Cardiac fibroblast (primary cell): ENCODE measurements around the gene PLA2G12B.

ENCODE experiments used
- DNase-seq, 2 donors: peaks; one replicate each; pipeline versions ENCODE4 v3.0.0 to v3.0.0-alpha.2; 2010; ENCODE audit warnings: low read depth in 2 of 2
- H3K4me3 ChIP-seq, 2 donors: replicated peaks in 1 of 2; 1 replicate in 1 of 2; 2 replicates in 1 of 2; pipeline ENCODE4 v1.5.1; 2011; ENCODE audit warnings: low read depth in 2 of 2, low read length in 2 of 2, mild to moderate bottlenecking in 2 of 2, moderate library complexity in 1 of 2
- CTCF ChIP-seq: IDR thresholded peaks from one replicate; pipeline ENCODE4 v1.5.1; 2011; ENCODE audit warnings: low read depth, mild to moderate bottlenecking, low read length, inconsistent platforms

The PLA2G12B gene

GRCh38 chr10:72889391-72889831 is 65.2 kb downstream of the PLA2G12B start:
- TF ChIP-seq CTCF = no peak
- DNase-seq = peak; percentile 27 to 66
- no peak overlapping the region for H3K4me3 ChIP-seq

- H3K4me3 ChIP-seq = no peak overlapping the region
- no peak for DNase-seq
- no peak for TF ChIP-seq CTCF
Observed at GRCh38 chr10:72888151-72888638, 66.4 kb downstream of the PLA2G12B start.

GRCh38 chr10:72887043-72887442 is 67.6 kb downstream of the PLA2G12B start:
- DNase-seq = peak; percentile 26 to 43
- TF ChIP-seq CTCF = no peak
- H3K4me3 ChIP-seq = no peak overlapping the region

- no peak overlapping the region for H3K4me3 ChIP-seq
- TF ChIP-seq CTCF = no peak
- DNase-seq = no peak
Observed at GRCh38 chr10:72886621-72887020, 68.0 kb downstream of the PLA2G12B start.

GRCh38 chr10:72885953-72886352 is 68.7 kb downstream of the PLA2G12B start:
- TF ChIP-seq CTCF = no peak
- H3K4me3 ChIP-seq = no peak overlapping the region
- DNase-seq = no peak
